ENCODE results near the gene IGSF21.
A peak's percentile ranks its signal among the peaks of the same experiment; 100 is the strongest.

GRCh38 chr1:18154430-18155194, 47.0 kb downstream of the IGSF21 start:
- TF ChIP-seq CTCF (IDR thresholded peaks at IDR 0.05; ENCODE audit: control extremely low read depth in 1 of 3, insufficient read depth in 1 of 3, low read depth in 1 of 3, low read length in 3 of 3) (peak in 2 of 3 experiments; percentile 3 to 6; a peak in 2 of 4 replicates), TAF1 (IDR thresholded peaks at IDR 0.05; ENCODE audit: low read depth, low read length) (no peak)
